Cerebellar cortex (tissue), 1 donor: ENCODE data around the gene SSUH2.
"Not testable (repeated sequence)": the region's sequence is repeated elsewhere in the genome, so short reads cannot be mapped to it uniquely, and the experiment has no call there.

Experiments
- DNase-seq: peaks from one replicate; pipeline ENCODE4 v3.0.0-alpha.2; 2015; ENCODE audit warnings: low spot score

Gene SSUH2

DNA sequence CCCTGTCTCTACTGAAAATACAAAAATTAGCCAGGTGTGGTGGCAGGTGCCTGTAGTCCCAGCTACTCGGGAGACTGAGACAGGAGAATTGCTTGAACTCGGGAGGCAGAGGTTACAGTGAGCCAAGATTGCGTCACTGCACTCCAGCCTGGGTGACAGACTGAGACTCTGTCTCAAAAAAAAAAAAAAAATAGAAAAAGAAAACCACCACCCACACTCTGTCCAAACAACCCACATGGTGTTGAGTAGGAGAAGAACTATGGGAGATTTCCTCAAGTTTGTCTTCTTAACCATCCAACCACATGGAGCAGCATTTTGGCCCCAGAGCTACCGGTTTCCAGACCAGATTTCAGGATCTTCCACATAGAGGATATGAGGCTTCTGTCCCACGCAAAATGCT, 64.2 kb downstream of the SSUH2 start:
- DNase-seq: not testable (repeated sequence)

DNA sequence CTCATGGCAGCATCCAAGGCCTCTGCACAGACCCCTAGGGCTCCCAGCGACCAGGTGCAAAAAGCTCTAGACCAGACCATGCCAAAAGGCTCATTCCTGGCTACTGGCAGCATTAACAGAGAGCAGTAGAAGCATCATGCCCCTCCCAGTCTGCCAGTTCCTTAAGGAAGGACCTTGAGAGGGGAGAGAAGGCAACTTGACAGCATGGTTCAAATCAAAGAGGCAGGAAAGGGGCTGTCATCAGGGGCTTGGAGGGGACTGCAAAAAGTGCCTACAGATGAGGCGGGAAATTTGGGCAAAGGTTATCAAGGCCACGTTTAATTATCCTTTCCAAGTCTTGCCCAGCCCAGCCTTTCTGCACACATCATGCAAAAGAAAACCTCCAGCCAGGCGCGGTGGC, 64.7 kb downstream of the SSUH2 start:
- DNase-seq: no peak

DNA sequence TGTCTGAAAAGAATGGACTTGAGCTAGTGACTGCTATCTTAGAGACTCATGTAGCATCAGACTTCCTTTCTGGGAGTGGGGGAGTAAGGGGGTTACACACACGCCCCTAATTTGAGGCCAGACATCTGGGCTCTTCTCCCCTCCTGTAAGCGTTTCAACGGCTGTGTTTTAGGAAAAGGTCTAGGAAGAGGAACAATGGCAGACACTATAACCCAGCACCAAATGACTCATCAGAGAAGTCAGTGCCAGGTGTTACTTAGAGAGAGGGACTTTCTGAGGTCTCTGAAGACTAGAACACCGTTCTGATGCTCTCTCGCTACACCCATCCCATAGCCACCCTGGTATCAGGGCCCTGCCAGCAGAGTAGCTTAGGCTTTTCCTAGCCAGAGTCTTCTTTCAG, 65.5 kb downstream of the SSUH2 start:
- DNase-seq: no peak

DNA sequence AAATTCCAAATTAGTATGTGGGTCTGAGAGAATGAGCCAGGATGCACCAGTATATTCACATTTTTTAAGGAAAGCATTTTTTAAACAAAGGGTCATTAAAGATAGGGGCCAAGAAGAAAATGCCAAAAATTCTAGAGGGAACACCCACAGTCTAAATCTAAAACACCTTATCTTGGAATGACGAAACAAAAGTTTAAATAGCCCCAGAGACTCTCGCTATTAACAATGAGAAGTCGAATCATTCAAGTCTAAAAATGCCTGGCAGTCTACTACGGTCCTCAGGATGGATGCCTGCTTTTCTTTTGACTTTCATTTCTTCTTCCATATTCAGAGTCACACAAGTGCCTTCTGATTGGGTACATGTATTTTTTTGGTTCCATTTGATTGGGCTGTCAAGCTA, 66.3 kb downstream of the SSUH2 start:
- DNase-seq: no peak

DNA sequence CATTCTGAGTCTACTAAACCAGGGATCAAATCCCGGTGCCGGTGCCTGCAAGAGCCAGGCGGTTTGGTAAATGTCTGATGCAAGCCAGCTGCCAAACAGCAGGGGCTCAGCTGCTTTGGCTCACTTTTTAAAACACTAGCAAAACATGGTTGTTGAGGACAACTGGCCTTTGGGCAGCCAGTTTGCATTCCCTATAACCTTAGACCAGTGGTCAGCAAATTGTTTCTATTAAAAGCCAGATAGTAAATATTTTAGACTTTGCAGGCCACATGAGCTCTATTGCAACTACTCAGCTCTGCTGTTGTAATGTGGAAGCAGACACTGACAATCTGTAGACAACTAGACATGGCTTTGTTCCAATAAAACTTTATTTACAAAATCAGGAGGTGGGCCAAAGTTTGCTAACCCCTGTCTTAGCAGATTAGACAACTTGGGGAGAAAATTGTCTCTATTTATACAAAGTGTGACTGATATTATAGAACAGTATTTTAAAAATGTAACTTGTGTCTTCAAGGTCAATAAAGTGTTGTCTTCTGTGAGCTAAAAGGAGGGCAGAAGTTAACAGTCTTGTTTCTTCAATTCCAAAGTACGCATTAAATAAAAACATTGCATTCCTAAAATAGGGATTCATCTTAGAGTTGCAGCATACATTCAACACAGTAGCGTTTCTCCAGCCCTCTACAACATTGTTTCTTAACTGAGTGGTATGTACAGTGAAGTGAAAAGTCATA, 67.6 kb downstream of the SSUH2 start:
- DNase-seq: no peak

DNA sequence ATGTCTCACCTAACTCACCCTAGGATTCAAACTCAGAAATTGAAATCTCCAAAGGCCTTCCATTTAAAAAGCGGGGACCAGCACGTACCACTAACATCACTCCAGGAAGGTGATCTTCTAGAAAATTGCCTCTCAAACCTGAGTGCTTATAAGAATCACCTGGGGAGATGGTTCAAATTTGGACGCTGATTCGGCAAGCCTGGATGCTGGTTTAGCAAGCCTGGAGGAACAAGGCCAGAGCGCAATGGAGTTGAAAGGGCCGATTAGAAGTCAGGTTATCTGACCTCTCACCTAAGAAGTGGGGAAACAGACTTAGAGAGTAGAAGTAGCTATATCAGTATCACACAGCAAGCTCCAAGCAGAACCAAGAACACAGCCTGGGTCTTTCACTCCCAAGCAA, 68.2 kb downstream of the SSUH2 start:
- DNase-seq: no peak

DNA sequence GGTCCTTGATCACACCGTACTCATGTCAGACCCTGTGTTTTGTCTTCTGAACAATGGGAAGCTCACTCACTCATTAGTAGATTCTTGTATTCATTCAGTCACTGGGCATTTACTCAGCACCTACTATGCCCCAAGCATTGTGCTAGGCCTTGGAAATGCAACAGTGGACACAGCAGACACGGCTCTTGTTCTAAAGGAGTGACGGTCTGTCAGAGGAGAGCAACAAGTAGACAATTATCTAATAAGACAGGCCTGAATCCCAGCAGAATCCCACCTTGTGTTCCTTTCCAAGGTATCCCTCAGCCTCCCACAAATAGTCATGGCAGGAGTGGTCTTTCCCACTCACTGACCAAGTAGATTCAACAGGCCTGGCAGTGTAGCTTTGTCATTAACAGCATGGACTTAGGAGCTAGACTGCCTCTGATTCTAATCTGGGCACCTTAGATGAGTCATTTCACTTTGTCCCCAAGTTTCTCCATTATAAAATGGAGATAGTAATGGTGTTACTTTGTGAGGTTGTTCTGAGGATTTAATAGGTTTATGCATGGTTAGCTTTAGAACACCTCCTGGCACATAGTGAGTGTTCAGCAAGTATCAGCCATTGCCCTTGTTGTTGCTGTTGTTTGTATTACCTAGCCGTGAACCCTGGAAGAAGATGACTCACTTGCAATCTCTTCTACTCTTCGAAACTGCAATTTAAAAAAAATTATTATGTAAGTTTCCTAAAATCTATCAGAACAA, 69.1 kb downstream of the SSUH2 start:
- DNase-seq: no peak

DNA sequence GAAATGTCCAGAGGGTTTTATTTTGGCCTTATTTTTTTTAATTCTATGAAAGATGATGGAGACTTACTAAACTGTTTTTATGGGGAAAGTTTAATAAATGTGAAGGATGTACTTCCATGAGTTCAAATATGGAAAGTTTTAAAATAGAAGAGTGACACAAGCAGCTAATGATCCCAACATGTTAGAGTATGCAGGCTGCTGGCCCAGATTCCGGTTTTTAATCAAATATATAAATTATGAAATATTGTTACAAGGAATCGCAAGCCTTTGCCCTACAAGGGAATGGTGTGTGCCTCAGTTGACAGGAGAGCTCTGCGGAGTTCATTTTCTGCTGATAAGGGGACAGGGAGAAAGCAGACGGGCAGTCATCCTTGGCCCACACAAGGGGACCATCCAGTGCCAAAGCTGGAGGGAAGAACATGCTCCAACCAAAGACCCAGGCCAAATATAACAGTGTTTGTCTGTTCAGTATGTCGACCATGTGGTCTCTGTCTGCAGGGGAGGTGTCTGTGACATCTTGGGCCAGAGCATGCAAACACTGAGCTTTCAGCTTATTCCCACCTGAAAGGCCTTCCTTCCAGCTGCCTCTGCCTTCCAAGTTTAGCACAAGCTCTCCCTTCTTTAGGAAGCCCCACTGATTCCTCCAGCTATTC, 69.8 kb downstream of the SSUH2 start:
- DNase-seq: no peak

DNA sequence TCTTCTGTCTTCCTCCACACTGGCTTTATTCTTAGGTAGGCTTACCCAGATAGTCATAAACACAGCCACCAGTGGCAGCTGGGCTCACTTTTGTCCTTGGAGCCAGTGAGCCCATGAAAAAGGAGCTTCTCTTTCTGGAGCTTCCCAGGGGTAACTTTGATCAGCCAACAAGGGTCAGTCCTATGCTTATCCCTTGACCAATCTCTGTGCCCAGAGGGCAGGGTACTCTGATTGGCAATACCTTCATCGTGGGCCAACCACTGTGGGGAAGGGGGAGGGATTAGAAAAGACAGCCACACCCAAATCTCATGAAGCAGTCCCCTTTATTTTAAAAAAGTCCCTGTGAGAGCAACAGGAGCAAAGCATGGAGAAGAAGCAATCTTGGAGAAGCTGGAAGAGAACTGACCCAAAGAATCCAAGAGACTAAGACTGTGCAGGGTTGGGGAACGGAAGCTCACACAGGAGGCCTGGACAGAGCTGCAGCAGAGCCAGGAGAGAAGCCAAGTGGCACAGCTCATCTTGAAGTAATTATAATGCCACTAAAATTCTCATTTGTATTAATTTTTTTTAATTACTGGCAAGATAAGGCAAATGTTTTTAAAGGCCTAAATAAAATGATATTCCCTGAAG, 70.4 kb downstream of the SSUH2 start:
- no peak for DNase-seq

DNA sequence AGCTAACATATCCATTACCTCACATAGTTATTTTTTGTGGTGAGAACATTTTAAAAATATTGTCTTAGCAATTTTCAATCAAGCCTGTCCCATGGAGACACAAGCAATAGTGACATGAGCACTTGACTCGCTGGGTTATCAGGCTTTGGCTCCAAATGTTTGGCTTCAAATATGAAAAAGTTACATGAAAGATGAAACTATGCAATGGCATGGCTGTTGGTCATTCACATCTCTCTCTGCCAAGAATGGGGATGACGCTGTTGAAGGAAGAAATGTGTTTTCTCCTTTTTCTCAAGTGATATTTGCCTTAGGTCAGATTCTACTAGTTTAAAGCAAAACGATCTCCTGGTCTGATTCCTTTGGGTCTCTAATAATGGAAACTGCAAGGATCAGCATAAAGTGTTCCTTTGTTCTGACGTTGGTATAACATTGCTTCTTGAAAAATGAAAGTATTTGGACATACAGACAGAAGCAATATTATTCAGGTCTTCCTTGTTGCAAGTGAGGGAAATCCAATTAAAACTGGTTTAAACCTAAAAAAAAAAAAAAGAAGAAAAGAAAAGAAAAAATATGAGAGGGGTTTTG, 71.2 kb downstream of the SSUH2 start:
- no peak for DNase-seq

DNA sequence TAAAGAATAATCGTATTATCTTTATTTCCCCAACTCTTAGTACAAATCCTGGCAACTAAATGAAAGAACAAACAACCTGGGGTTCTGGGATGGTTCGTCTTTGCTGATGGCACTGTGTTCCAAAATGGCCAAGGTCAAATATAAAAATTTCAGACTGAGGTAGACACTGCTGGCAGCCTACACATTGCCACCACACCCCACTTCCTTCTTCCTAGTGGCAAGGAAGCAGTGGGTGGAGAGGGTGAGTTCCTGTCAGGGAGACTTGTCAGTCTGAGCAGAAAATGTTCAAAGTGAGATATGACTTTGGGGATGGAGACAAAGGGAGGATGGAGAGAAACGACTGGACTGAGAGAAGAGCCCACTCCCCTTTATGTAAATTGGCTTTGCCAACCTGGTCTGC, 73.3 kb downstream of the SSUH2 start:
- no peak for DNase-seq
